HepG2 (cell line): ENCODE results near the gene EIF3B. TPM values are rescaled to one million over a fixed set of nuclear protein-coding genes. Genes with fewer than 3 reads are reported as not detected.
A peak's percentile ranks its signal among the peaks of the same experiment; 100 is the strongest.

Source experiments
- CC2D1A ChIP-seq: sonication (generic); formaldehyde crosslinking; IDR thresholded peaks from 2 replicates; pipeline ENCODE4 v1.8.1; 2023; ENCODE audit warnings: mild to moderate bottlenecking, missing genetic modification reagents
- CREB3 ChIP-seq: sonication (generic); formaldehyde crosslinking; IDR thresholded peaks from 2 replicates; pipeline ENCODE4 v1.5.0; 2020; ENCODE audit warnings: missing genetic modification reagents
- MIER2 ChIP-seq: IDR thresholded peaks from 2 replicates; pipeline ENCODE4 v1.6.1; 2016; ENCODE audit warnings: missing biosample characterization, missing genetic modification reagents
- POGK ChIP-seq: sonication (generic); formaldehyde crosslinking; conservative IDR thresholded peaks from 2 replicates; pipeline ENCODE4 v1.8.0; 2022; ENCODE audit warnings: mild to moderate bottlenecking, moderate library complexity, missing genetic modification reagents
- ZBTB40 ChIP-seq, 2 experiments: fragments of 450-650 bp in 1 of 2; sonication (generic) in 1 of 2; formaldehyde crosslinking in 1 of 2; IDR thresholded peaks; 2 replicates each; pipeline versions ENCODE4 v1.6.1 to v1.8.0; 2016 to 2022; ENCODE audit warnings: antibody characterized with exemption in 1 of 2, mild to moderate bottlenecking in 1 of 2, missing genetic modification reagents in 1 of 2
- ZC3H4 ChIP-seq: sonication (generic); formaldehyde crosslinking; IDR thresholded peaks from 2 replicates; pipeline ENCODE4 v1.4.0; 2020; ENCODE audit warnings: missing genetic modification reagents, borderline replicate concordance
- ZFP90 ChIP-seq: sonication (generic); formaldehyde crosslinking; IDR thresholded peaks from 2 replicates; pipeline ENCODE4 v1.8.0; 2022; ENCODE audit warnings: missing genetic modification reagents, mild to moderate bottlenecking, inconsistent platforms, borderline replicate concordance
- ZGPAT ChIP-seq: IDR thresholded peaks from 2 replicates; pipeline ENCODE4 v1.6.1; 2016; ENCODE audit warnings: mild to moderate bottlenecking
- ZNF674 ChIP-seq: sonication (generic); formaldehyde crosslinking; IDR thresholded peaks from 2 replicates; pipeline ENCODE4 v1.5.0; 2020; ENCODE audit warnings: low read depth, mild to moderate bottlenecking, missing genetic modification reagents
- ZNF720 ChIP-seq: sonication (generic); formaldehyde crosslinking; IDR thresholded peaks from 2 replicates; pipeline ENCODE4 v1.4.0; 2020; ENCODE audit warnings: missing genetic modification reagents
- ZNF776 ChIP-seq: sonication (generic); formaldehyde crosslinking; IDR thresholded peaks from 2 replicates; pipeline ENCODE4 v1.4.0; 2020; ENCODE audit warnings: mild to moderate bottlenecking, missing genetic modification reagents
- polyA plus RNA-seq, 8 experiments: library from polyadenylated mRNA; depleted of rRNA in 3 of 8; stranded (reverse) in 7 of 8; unstranded in 1 of 8; fragments of >200 nt; fragmentation: Illumina TruSeq in 4 of 8; extraction: Trizol in 4 of 8; gene quantifications; 2 replicates each; pipeline versions ENCODE4 v1.2.1 to v1.2.3, GENCODE V29; 2011 to 2016; ENCODE audit warnings: low read depth in 4 of 8, missing spikeins in 1 of 8, mixed read lengths in 1 of 8; ENCODE audit not compliant: insufficient read depth in 1 of 8
- total RNA-seq, 5 experiments: library from RNA; depleted of rRNA; stranded (reverse); fragments of >200 nt; fragmentation: Illumina TruSeq; extraction: Trizol; gene quantifications; 2 replicates each; pipeline ENCODE4 v1.2.3, GENCODE V29; 2016; ENCODE audit warnings: low read depth in 1 of 5

EIF3B gene
- total and polyA plus RNA-seq, 2 of the 13 experiments (the other 11 are each of a cell fraction or from before 2014, with no cell fraction given), result 92.2 to 241 TPM

GRCh38 chr7:2403718-2404648, 49.4 kb downstream of the EIF3B start (continued):
- TF ChIP-seq POGK (CRISPR knock-in tag) (no peak), MIER2 (CRISPR knock-in tag) (no peak), ZFP90 (no peak; the same call in 1 of the 2 replicates), ZNF674 (CRISPR knock-in tag) (no peak), ZNF720 (CRISPR knock-in tag) (no peak), ZGPAT (CRISPR knock-in tag) (no peak), CC2D1A (CRISPR knock-in tag) (no peak), ZC3H4 (CRISPR knock-in tag) (no peak), ZNF776 (CRISPR knock-in tag) (peak; percentile 15; the same call in 1 of the 2 replicates), ZBTB40 (IDR thresholded peaks at IDR 0.05) (no peak), ZBTB40 (CRISPR knock-in tag; IDR thresholded peaks at IDR 0.05) (peak; percentile 60; the same call in 1 of the 2 replicates), CREB3 (no peak)
